A549 (cell line): ENCODE data around the gene TSACC. TPM values are rescaled to one million over a fixed set of nuclear protein-coding genes. Genes with fewer than 3 reads are reported as not detected.

ENCODE experiments used
- ATAC-seq, 2 experiments: fragments of 200-7000 bp in 1 of 2; fragments of >200 bp in 1 of 2; cut with Nextera tagmentation in 1 of 2; cut with Tn5 transposase in 1 of 2; 3 replicates each; pipeline versions ENCODE4 v1.8.0 to v1.9.1; 2018 to 2020; ENCODE audit warnings: mild to moderate bottlenecking in 1 of 2, moderate library complexity in 1 of 2
- CTCF ChIA-PET: fragments of 300-600 bp; sonication (Branson Sonifier 250); formaldehyde crosslinking; extraction: SDS; loops from one replicate; lab custom pipeline; 2021; ENCODE audit warnings: antibody characterized with exemption, inconsistent platforms; lab: Yijun Ruan, JAX
- POLR2A ChIA-PET: fragments of 350-600 bp; formaldehyde crosslinking; extraction: SDS; loops from one replicate; lab custom pipeline; 2021; ENCODE audit warnings: antibody characterized with exemption, inconsistent platforms; lab: Yijun Ruan, JAX
- DNase-seq, 2 experiments: peaks; one replicate each; pipeline versions ENCODE4 v3.0.0 to v3.0.0-alpha.2; 2011 to 2016; ENCODE audit warnings: low read depth in 1 of 2, low spot score in 1 of 2
- FAIRE-seq: peaks from 2 replicates; lab custom pipeline; 2011; peaks lifted over from hg19 to GRCh38; lab: Jason Lieb, UNC
- H3K27ac ChIP-seq, 2 experiments: fragments of >200 bp; sonication (Bioruptor Twin); formaldehyde crosslinking; 3 replicates each; pipeline ENCODE4 v1.5.1; 2016 to 2017
- H3K4me1 ChIP-seq: fragments of >200 bp; sonication (Bioruptor Twin); formaldehyde crosslinking; 3 replicates; pipeline ENCODE4 v1.6.1; 2016
- H3K4me2 ChIP-seq: fragments of >200 bp; sonication (Bioruptor Twin); formaldehyde crosslinking; 3 replicates; pipeline ENCODE4 v1.6.1; 2016
- H3K4me3 ChIP-seq: fragments of >200 bp; sonication (Bioruptor Twin); formaldehyde crosslinking; 3 replicates; pipeline ENCODE4 v1.5.1; 2016
- H3K9me3 ChIP-seq: fragments of >200 bp; sonication (Bioruptor Twin); formaldehyde crosslinking; 3 replicates; pipeline ENCODE4 v1.6.1; 2016
- CEBPB ChIP-seq, 2 experiments: fragments of >200 bp in 1 of 2; sonication (Bioruptor Twin) in 1 of 2; formaldehyde crosslinking in 1 of 2; IDR thresholded peaks; 2 replicates each; pipeline ENCODE4 v1.6.1; 2012 to 2016
- CHD2 ChIP-seq: fragments of 150-350 bp; IDR thresholded peaks from 2 replicates; pipeline ENCODE4 v1.6.1; 2014; ENCODE audit warnings: low read length; ENCODE audit not compliant: partially characterized antibody
- EP300 ChIP-seq, 2 experiments: fragments of >200 bp; sonication (Bioruptor Twin); formaldehyde crosslinking; IDR thresholded peaks; 2 replicates in 1 of 2; 3 replicates in 1 of 2; pipeline ENCODE4 v1.6.1; 2016 to 2017
- ESRRA ChIP-seq: fragments of 150-350 bp; IDR thresholded peaks from 2 replicates; pipeline ENCODE4 v1.6.1; 2014; ENCODE audit warnings: mild to moderate bottlenecking, low read length, borderline replicate concordance
- FOXS1 ChIP-seq: fragments of 250-450 bp; sonication (Bioruptor Pico); IDR thresholded peaks from 2 replicates; pipeline ENCODE4 v1.5.0; 2020; ENCODE audit warnings: mild to moderate bottlenecking, moderate library complexity
- HDAC2 ChIP-seq: fragments of 200-600 bp; sonication (generic); IDR thresholded peaks from 2 replicates; pipeline ENCODE4 v1.6.1; 2016
- HEYL ChIP-seq: fragments of 250-450 bp; sonication (Bioruptor Pico); IDR thresholded peaks from 2 replicates; pipeline ENCODE4 v1.8.0; 2021; ENCODE audit warnings: mild to moderate bottlenecking, moderate library complexity
- HOXB5 ChIP-seq: fragments of 250-450 bp; sonication (Bioruptor Pico); IDR thresholded peaks from 2 replicates; pipeline ENCODE4 v1.5.0; 2020; ENCODE audit warnings: mild to moderate bottlenecking, moderate library complexity
- KDM5A ChIP-seq: fragments of 200-600 bp; sonication (generic); IDR thresholded peaks from 2 replicates; pipeline ENCODE4 v1.6.1; 2016; ENCODE audit warnings: antibody characterized with exemption, mild to moderate bottlenecking
- MAZ ChIP-seq: fragments of 150-350 bp; IDR thresholded peaks from 2 replicates; pipeline ENCODE4 v1.6.1; 2014; ENCODE audit warnings: antibody characterized with exemption, low read depth, low read length, borderline replicate concordance
- MYC ChIP-seq: IDR thresholded peaks from 2 replicates; pipeline ENCODE4 v1.6.1; 2012; ENCODE audit warnings: mild to moderate bottlenecking, inconsistent platforms, low read length, improper control_type of control experiment, borderline replicate concordance
- NFE2L2 ChIP-seq: fragments of 150-350 bp; conservative IDR thresholded peaks from 2 replicates; pipeline ENCODE4 v1.6.1; 2014; ENCODE audit warnings: low read length
- NPAS2 ChIP-seq: fragments of 250-450 bp; sonication (Bioruptor Pico); IDR thresholded peaks from 2 replicates; pipeline ENCODE4 v1.8.0; 2022; ENCODE audit warnings: mild to moderate bottlenecking, moderate library complexity, borderline replicate concordance
- NR3C1 ChIP-seq: fragments of >200 bp; sonication (Bioruptor Twin); formaldehyde crosslinking; IDR thresholded peaks from 3 replicates; pipeline ENCODE4 v1.6.1; 2017
- RFX5 ChIP-seq: fragments of 450-650 bp; IDR thresholded peaks from 2 replicates; pipeline ENCODE4 v1.7.1; 2014; ENCODE audit warnings: antibody characterized with exemption, mild to moderate bottlenecking, moderate library complexity
- RNF2 ChIP-seq: fragments of 200-600 bp; sonication (generic); IDR thresholded peaks from 2 replicates; pipeline ENCODE4 v1.6.1; 2016; ENCODE audit warnings: low read depth, mild to moderate bottlenecking, antibody characterized with exemption, moderate library complexity, borderline replicate concordance
- SREBF2 ChIP-seq: fragments of 450-650 bp; IDR thresholded peaks from 2 replicates; pipeline ENCODE4 v1.6.1; 2014; ENCODE audit warnings: mild to moderate bottlenecking, moderate library complexity
- ZC3H11A ChIP-seq: fragments of 450-650 bp; IDR thresholded peaks from 2 replicates; pipeline ENCODE4 v1.6.1; 2014; ENCODE audit warnings: antibody characterized with exemption, mild to moderate bottlenecking
- ZNF302 ChIP-seq: fragments of 250-450 bp; sonication (Bioruptor Pico); IDR thresholded peaks from 2 replicates; pipeline ENCODE4 v1.9.0; 2021; ENCODE audit warnings: inconsistent platforms, mild to moderate bottlenecking, moderate library complexity
- WGBS: methylation state at CpG from one replicate; pipeline ENCODE4 v1.1.6; 2017; ENCODE audit errors: missing lambda C conversion rate; 5-methylcytosine and 5-hydroxymethylcytosine counted together
- polyA plus RNA-seq, 4 experiments: library from polyadenylated mRNA; depleted of rRNA in 3 of 4; stranded (reverse); fragments of >200 nt; fragmentation: RNase III in 1 of 4; extraction: RNeasy Plus Mini Kit Qiagen cat#74134 plus additional on column Dnase treatment in 1 of 4; gene quantifications; 2 replicates in 3 of 4; 3 replicates in 1 of 4; pipeline ENCODE4 v1.2.3, GENCODE V29; 2011 to 2017
- TF ChIP-seq, protein P1 (sequence below): fragments of >200 bp; sonication (Bioruptor Twin); formaldehyde crosslinking; IDR thresholded peaks from 2 replicates; pipeline ENCODE4 v1.6.1; 2016
- TF ChIP-seq, protein P2 (sequence below): fragments of 200-600 bp; sonication (generic); IDR thresholded peaks from 2 replicates; pipeline ENCODE4 v1.6.1; 2016; ENCODE audit warnings: antibody characterized with exemption, mild to moderate bottlenecking, moderate library complexity
- TF ChIP-seq, protein P3 (sequence below): IDR thresholded peaks from 2 replicates; pipeline ENCODE4 v1.6.1; 2012
- TF ChIP-seq, protein P4 (sequence below): fragments of 450-650 bp; IDR thresholded peaks from 2 replicates; pipeline ENCODE4 v1.6.1; 2014; ENCODE audit warnings: antibody characterized with exemption
- TF ChIP-seq, protein P5 (sequence below): fragments of >200 bp; sonication (Bioruptor Twin); formaldehyde crosslinking; IDR thresholded peaks from 3 replicates; pipeline ENCODE4 v1.6.1; 2016

Gene TSACC
- polyA plus RNA-seq, 2 of the 4 experiments (the other 2 are of a cell fraction), result 2.6 to 3.9 TPM

DNA sequence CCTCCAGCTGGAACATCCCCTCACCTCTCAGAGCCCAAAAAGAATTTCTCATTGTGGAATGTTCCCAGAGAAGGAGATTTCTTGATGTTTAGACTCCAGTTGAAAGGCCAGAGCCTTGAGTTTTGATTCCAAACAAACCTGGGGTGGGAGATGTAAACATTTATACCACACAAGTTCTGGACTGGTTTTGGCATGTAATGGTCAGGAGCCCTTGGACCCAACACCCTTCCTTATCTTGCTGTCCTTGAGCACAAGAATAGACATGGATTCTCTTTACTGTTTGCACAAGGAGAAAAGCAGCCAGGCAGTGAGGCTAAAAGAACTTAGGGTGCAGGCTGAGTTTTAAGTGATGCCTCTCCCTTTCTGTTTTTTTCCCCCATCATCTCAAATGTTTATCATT, 35.2 kb downstream of the TSACC start:
- POLR2A ChIA-PET, result no interaction called here

DNA sequence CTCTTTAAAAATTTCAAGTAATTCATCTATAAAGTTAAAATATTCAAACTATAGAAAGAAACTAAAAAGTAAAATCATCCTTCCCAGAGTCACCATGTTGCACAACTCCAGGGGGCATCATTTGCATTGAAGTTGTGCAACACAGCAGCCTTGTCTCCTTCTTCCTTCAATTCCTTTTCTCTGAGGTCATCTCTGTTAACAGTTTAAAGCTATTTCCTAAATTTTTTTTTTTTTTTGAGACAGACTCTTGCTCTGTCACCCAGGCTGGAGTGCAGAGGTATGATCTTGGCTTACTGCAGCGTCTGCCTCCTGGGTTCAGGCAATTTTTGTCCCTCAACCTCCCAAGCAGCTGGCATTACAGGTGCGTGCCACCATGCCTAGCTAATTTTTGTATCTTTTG, 37.8 kb downstream of the TSACC start:
- TF ChIP-seq EP300 (IDR thresholded peaks at IDR 0.05) (no peak), CEBPB (IDR thresholded peaks at IDR 0.05) (peak; percentile 87 to 88)
- TF ChIP-seq, protein P1, sequence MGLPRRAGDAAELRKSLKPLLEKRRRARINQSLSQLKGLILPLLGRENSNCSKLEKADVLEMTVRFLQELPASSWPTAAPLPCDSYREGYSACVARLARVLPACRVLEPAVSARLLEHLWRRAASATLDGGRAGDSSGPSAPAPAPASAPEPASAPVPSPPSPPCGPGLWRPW, result peak; percentile 47; the same call in 1 of the 2 replicates
- 80% methylated on average over 2 of the region's 2 CpGs for WGBS
- Histone ChIP-seq H3K27ac (peak overlapping the region in 1 of 2 experiments; percentile 12; a peak in 1 of 6 replicates), H3K4me1 (peaks cover 30% of the 10 kb centered on the region), H3K4me3 (no peak overlapping the region), H3K9me3 (no peaks in the 10 kb centered on the region), H3K4me2 (0 out of 3 replicates have a peak overlapping the region, but pooled peaks have one; percentile 27)
- no peak for ATAC-seq
- DNase-seq, result no peak
- ChIA-PET POLR2A (no interaction called here), CTCF (interaction anchor here (0.7 to 31.5 kb wide), 7 partner anchors 5 to 206 kb away, joined by 3 to 543 read pairs (median 399); partner anchors contain the start of gene RHBG)
- no peak for FAIRE-seq

More for the DNA sequence above, 35.2 kb downstream of the TSACC start:
- Histone ChIP-seq H3K9me3 (no peaks in the 10 kb centered on the region), H3K4me3 (no peak overlapping the region), H3K27ac (no peak overlapping the region), H3K4me2 (no peak overlapping the region), H3K4me1 (peaks cover 28% of the 10 kb centered on the region; the same call in 2 of the 3 replicates)
- TF ChIP-seq ZC3H11A (no peak), NFE2L2 (no peak), KDM5A (no peak), ESRRA (no peak), MAZ (no peak), EP300 (IDR thresholded peaks at IDR 0.05) (no peak), HDAC2 (no peak), NPAS2 (CRISPR knock-in tag) (no peak), MYC (no peak), HEYL (CRISPR knock-in tag) (no peak), CHD2 (no peak), HOXB5 (CRISPR knock-in tag) (no peak), NR3C1 (no peak), SREBF2 (no peak), FOXS1 (CRISPR knock-in tag) (no peak)
- TF ChIP-seq, protein P2, sequence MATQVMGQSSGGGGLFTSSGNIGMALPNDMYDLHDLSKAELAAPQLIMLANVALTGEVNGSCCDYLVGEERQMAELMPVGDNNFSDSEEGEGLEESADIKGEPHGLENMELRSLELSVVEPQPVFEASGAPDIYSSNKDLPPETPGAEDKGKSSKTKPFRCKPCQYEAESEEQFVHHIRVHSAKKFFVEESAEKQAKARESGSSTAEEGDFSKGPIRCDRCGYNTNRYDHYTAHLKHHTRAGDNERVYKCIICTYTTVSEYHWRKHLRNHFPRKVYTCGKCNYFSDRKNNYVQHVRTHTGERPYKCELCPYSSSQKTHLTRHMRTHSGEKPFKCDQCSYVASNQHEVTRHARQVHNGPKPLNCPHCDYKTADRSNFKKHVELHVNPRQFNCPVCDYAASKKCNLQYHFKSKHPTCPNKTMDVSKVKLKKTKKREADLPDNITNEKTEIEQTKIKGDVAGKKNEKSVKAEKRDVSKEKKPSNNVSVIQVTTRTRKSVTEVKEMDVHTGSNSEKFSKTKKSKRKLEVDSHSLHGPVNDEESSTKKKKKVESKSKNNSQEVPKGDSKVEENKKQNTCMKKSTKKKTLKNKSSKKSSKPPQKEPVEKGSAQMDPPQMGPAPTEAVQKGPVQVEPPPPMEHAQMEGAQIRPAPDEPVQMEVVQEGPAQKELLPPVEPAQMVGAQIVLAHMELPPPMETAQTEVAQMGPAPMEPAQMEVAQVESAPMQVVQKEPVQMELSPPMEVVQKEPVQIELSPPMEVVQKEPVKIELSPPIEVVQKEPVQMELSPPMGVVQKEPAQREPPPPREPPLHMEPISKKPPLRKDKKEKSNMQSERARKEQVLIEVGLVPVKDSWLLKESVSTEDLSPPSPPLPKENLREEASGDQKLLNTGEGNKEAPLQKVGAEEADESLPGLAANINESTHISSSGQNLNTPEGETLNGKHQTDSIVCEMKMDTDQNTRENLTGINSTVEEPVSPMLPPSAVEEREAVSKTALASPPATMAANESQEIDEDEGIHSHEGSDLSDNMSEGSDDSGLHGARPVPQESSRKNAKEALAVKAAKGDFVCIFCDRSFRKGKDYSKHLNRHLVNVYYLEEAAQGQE, result no peak
- TF ChIP-seq, protein P3, sequence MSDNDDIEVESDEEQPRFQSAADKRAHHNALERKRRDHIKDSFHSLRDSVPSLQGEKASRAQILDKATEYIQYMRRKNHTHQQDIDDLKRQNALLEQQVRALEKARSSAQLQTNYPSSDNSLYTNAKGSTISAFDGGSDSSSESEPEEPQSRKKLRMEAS, result no peak
- DNase-seq (no peak), FAIRE-seq (no peak), ATAC-seq (no peak)
- CTCF ChIA-PET, result interaction anchor here (1.2 to 31.5 kb wide), 7 partner anchors 8 to 235 kb away, joined by 3 to 543 read pairs (median 6); no protein-coding TSS in a partner anchor

DNA sequence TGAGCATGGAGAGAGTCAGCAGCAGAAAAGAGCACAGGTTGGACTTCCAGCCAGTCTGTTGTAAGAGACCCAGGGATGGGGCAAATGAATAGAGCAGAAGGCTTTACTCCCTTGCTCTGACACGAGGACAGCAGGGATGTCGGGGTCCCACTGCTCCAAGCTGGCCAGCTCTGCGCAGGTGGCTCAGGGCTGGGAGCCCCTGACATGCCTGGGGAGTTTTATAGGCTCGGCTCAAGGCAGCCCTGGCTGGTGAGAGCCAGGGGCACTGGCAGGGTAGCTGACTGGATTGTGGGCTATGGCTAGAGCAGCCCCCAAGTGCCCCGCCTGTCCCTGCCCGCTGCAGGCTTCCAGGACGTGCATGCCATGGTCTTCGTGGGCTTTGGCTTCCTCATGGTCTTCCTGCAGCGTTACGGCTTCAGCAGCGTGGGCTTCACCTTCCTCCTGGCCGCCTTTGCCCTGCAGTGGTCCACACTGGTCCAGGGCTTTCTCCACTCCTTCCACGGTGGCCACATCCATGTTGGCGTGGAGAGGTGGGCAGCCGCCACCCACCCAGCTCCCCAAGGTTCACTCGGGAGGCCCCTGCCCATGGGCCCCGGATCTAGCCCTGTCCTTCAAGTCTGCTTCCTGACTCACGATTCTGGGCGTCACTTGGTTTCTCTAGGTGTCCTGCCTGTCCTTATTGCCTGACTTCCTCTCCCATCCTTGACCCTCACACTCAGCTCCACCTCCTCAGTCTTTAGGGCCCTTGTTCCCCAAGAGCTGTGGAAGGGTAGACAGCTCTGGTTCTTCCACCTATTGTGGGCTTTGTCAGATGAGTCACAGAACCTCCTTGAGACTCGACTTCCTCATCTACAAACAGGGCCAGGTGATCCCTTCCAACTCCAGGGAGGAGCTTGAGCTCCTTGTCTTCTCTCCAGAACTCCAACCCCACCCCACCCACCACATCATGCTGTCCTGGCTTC, 38.9 kb downstream of the TSACC start:
- H3K4me3 ChIP-seq, result no peak overlapping the region
- ATAC-seq (no peak), FAIRE-seq (no peak), DNase-seq (no peak)
- H3K4me2 ChIP-seq, result no peak overlapping the region
- ChIA-PET CTCF (interaction anchor here (0.7 to 31.5 kb wide), 11 partner anchors 4 to 281 kb away, joined by 3 to 543 read pairs (median 4); partner anchors contain the start of gene RHBG), POLR2A (no interaction called here)
- no peaks in the 10 kb centered on the region for H3K9me3 ChIP-seq
- 80% methylated on average over 20 of the region's 20 CpGs for WGBS
- H3K4me1 ChIP-seq, result peaks cover 19% of the 10 kb centered on the region
- no peak overlapping the region for H3K27ac ChIP-seq
- no peak for TF ChIP-seq ZNF302 (CRISPR knock-in tag)
- TF ChIP-seq, protein P1, result no peak
- TF ChIP-seq NR3C1, result no peak
- TF ChIP-seq, protein P4, sequence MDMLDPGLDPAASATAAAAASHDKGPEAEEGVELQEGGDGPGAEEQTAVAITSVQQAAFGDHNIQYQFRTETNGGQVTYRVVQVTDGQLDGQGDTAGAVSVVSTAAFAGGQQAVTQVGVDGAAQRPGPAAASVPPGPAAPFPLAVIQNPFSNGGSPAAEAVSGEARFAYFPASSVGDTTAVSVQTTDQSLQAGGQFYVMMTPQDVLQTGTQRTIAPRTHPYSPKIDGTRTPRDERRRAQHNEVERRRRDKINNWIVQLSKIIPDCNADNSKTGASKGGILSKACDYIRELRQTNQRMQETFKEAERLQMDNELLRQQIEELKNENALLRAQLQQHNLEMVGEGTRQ, result no peak
- TF ChIP-seq RFX5, result no peak
- no peak for TF ChIP-seq RNF2
- TF ChIP-seq, protein P5, sequence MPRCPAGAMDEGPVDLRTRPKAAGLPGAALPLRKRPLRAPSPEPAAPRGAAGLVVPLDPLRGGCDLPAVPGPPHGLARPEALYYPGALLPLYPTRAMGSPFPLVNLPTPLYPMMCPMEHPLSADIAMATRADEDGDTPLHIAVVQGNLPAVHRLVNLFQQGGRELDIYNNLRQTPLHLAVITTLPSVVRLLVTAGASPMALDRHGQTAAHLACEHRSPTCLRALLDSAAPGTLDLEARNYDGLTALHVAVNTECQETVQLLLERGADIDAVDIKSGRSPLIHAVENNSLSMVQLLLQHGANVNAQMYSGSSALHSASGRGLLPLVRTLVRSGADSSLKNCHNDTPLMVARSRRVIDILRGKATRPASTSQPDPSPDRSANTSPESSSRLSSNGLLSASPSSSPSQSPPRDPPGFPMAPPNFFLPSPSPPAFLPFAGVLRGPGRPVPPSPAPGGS, result no peak
